Right lobe of liver (tissue), 4 donors: ENCODE data around the gene NCK2.

ENCODE experiments used
- CTCF ChIP-seq, 4 donors: fragments of 200-600 bp in 3 of 4; fragments of 450-650 bp in 1 of 4; IDR thresholded peaks; one replicate each; pipeline versions ENCODE4 v1.5.1 to v1.8.0; 2016 to 2022; ENCODE audit warnings: antibody characterized with exemption in 4 of 4, mild to moderate bottlenecking in 2 of 4
- POLR2A ChIP-seq: fragments of 450-650 bp; IDR thresholded peaks from one replicate; pipeline ENCODE4 v1.6.1; 2017; ENCODE audit warnings: antibody characterized with exemption, mild to moderate bottlenecking
- donor health status: DM: no; HTN: no; CAD: no.
- donor health status: DM: no; HTN: no; CAD: no.
- donor health status: DM: no; HTN: yes; CAD: no.

GRCh38 chr2:105794926-105795574 lies 50.3 kb downstream of the NCK2 start:
- TF ChIP-seq CTCF (IDR thresholded peaks at IDR 0.05) (no peak), POLR2A (no peak)
